ENCODE measurements around the gene VSIG1. TPM values are rescaled to one million over a fixed set of nuclear protein-coding genes. Genes with fewer than 3 reads are reported as not detected.

VSIG1 gene
- total RNA-seq, 1 experiment from 2014 or later = 1.5 TPM

DNA sequence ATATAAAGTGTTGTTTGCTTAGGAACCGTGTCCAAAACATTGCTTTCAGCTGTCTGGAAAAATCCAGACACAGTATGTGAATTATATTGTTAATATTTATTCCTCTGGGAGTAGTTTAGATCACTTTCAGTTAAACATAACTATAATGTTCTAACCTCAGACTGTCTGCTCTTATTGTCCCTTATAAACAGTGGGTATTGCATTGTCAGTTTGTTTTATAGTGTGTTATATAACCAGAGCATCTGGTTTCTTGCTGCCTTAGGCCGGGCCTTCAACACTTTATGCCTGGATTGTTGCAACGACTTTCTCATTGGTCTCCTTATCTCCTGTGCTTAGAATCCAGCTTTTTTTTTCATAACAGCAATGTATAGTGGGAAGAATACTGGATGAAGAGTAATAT is 73.1 kb downstream of the VSIG1 start:
- H2AFZ ChIP-seq (ENCODE audit: low read length) = no peak overlapping the region
- no peak overlapping the region for H4K8ac ChIP-seq (replicated peaks; ENCODE audit: insufficient read length, low read depth, low read length)
- H3K23me2 ChIP-seq (ENCODE audit: insufficient read length, low read depth, low read length, poor library complexity, severe bottlenecking) = no peaks in the 10 kb centered on the region
- H2BK15ac ChIP-seq (ENCODE audit: low read depth, low read length) = no peak overlapping the region
- H3K4me3 Mint-ChIP-seq = no peak overlapping the region
- H3K9ac ChIP-seq (ENCODE audit: extremely low read depth, insufficient read length, low read length) = no peak overlapping the region
- no peak overlapping the region for H4K91ac ChIP-seq (ENCODE audit: insufficient read length, low read depth, low read length)
- WGBS (ENCODE audit: extremely low coverage, insufficient read length, low lambda C conversion rate) = no CpG with 5 or more reads among the region's 3 CpGs
- DNase-seq = no peak
- H3K4me1 Mint-ChIP-seq = peaks cover 0 to 10% of the 10 kb centered on the region in 2 experiments; a peak in 2 of 4 replicates
- H2AK5ac ChIP-seq (ENCODE audit: insufficient read length, low read length) = no peak overlapping the region
- no peak overlapping the region for H3K27ac ChIP-seq (ENCODE audit: insufficient read length, low read depth, low read length)
- no peaks in the 10 kb centered on the region for H4K20me1 ChIP-seq (ENCODE audit: control insufficient read depth, insufficient read depth, insufficient read length)
- no peak overlapping the region for H2BK20ac ChIP-seq (ENCODE audit: low read depth, low read length, poor library complexity, severe bottlenecking)
- H3K27ac Mint-ChIP-seq = no peak overlapping the region
- H3K18ac ChIP-seq (ENCODE audit: insufficient read length, low read depth, low read length) = no peak overlapping the region
- no peaks in the 10 kb centered on the region for H3K9me3 ChIP-seq (ENCODE audit: control insufficient read depth, low read depth, low read length)
- no peak overlapping the region for H4K5ac ChIP-seq (ENCODE audit: insufficient read length, low read depth, low read length)
- H3T11ph ChIP-seq (ENCODE audit: low read length) = no peak overlapping the region
- H2BK12ac ChIP-seq (ENCODE audit: insufficient read length, low read depth, low read length) = no peak overlapping the region
- no peak overlapping the region for H2BK5ac ChIP-seq (ENCODE audit: insufficient read length, low read length)
- no peaks in the 10 kb centered on the region for H3K27me3 ChIP-seq (ENCODE audit: insufficient read depth, low read length)
- no peaks in the 10 kb centered on the region for H3K9me3 Mint-ChIP-seq
- no peak overlapping the region for H3K4ac ChIP-seq (ENCODE audit: low read depth, low read length)
- H3K79me1 ChIP-seq (ENCODE audit: insufficient read depth, low read depth, low read length, poor library complexity, severe bottlenecking) = no peaks in the 10 kb centered on the region
- no peak overlapping the region for H2BK120ac ChIP-seq (ENCODE audit: low read depth, low read length, poor library complexity, severe bottlenecking)
- no peak overlapping the region for H3K23ac ChIP-seq (ENCODE audit: insufficient read length, low read depth, low read length)
- no peaks in the 10 kb centered on the region for H3K27me3 Mint-ChIP-seq (ENCODE audit: low read depth)
- H3K36me3 Mint-ChIP-seq (ENCODE audit: insufficient read depth in 1 of 3, low read depth in 3 of 3) = no peaks in the 10 kb centered on the region
- no peak overlapping the region for H3K4me2 ChIP-seq (ENCODE audit: insufficient read depth, insufficient read length, low read length)
- H3K14ac ChIP-seq (ENCODE audit: insufficient read depth, low read length) = no peak overlapping the region
- H3K79me2 ChIP-seq (ENCODE audit: insufficient read depth, low read length) = no peaks in the 10 kb centered on the region
- TF ChIP-seq, protein P1, sequence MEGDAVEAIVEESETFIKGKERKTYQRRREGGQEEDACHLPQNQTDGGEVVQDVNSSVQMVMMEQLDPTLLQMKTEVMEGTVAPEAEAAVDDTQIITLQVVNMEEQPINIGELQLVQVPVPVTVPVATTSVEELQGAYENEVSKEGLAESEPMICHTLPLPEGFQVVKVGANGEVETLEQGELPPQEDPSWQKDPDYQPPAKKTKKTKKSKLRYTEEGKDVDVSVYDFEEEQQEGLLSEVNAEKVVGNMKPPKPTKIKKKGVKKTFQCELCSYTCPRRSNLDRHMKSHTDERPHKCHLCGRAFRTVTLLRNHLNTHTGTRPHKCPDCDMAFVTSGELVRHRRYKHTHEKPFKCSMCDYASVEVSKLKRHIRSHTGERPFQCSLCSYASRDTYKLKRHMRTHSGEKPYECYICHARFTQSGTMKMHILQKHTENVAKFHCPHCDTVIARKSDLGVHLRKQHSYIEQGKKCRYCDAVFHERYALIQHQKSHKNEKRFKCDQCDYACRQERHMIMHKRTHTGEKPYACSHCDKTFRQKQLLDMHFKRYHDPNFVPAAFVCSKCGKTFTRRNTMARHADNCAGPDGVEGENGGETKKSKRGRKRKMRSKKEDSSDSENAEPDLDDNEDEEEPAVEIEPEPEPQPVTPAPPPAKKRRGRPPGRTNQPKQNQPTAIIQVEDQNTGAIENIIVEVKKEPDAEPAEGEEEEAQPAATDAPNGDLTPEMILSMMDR (conservative IDR thresholded peaks at IDR 0.05) = no peak
- no peaks in the 10 kb centered on the region for H3K4me1 ChIP-seq (ENCODE audit: insufficient read depth, low read length)
- H3K56ac ChIP-seq (ENCODE audit: insufficient read length, low read depth, low read length) = no peak overlapping the region
